HS-5 (cell line): ENCODE data around the gene BMP2.

Experiments used
- DNase-seq: peaks from one replicate; pipeline ENCODE4 v3.0.0-alpha.2; 2012; ENCODE audit warnings: low read depth

BMP2 gene

GRCh38 chr20:6767536-6768227, at the start of gene BMP2:
TSS of gene BMP2 (plus strand) at chr20:6767686. CDS start at chr20:6770127, 2,441 bp downstream.
- no peak for DNase-seq

- no peak for DNase-seq
Observed at GRCh38 chr20:6718662-6719368, 48.7 kb upstream of the BMP2 start.

GRCh38 chr20:6719369-6719721, 48.1 kb upstream of the BMP2 start:
- DNase-seq = no peak

- no peak for DNase-seq
Observed at GRCh38 chr20:6726761-6727160, 40.7 kb upstream of the BMP2 start.

- DNase-seq = no peak
Observed at GRCh38 chr20:6730672-6731328, 36.7 kb upstream of the BMP2 start.

GRCh38 chr20:6732001-6732447, 35.5 kb upstream of the BMP2 start:
- DNase-seq = no peak

GRCh38 chr20:6732851-6733250, 34.6 kb upstream of the BMP2 start:
- no peak for DNase-seq

GRCh38 chr20:6733965-6734364, 33.5 kb upstream of the BMP2 start:
- no peak for DNase-seq

GRCh38 chr20:6735942-6736845, 31.3 kb upstream of the BMP2 start:
- DNase-seq = no peak

- no peak for DNase-seq
Observed at GRCh38 chr20:6739406-6739805, 28.1 kb upstream of the BMP2 start.

- DNase-seq = no peak
Observed at GRCh38 chr20:6740096-6740495, 27.4 kb upstream of the BMP2 start.

- no peak for DNase-seq
Observed at GRCh38 chr20:6744180-6744579, 23.3 kb upstream of the BMP2 start.

- no peak for DNase-seq
Observed at GRCh38 chr20:6744805-6745204, 22.7 kb upstream of the BMP2 start.

- no peak for DNase-seq
Observed at GRCh38 chr20:6746901-6747609, 20.4 kb upstream of the BMP2 start.

- no peak for DNase-seq
Observed at GRCh38 chr20:6750438-6750837, 17.0 kb upstream of the BMP2 start.

- no peak for DNase-seq
Observed at GRCh38 chr20:6756693-6757595, 10.5 kb upstream of the BMP2 start.

GRCh38 chr20:6764619-6765018, 2.9 kb upstream of the BMP2 start:
- DNase-seq = no peak

GRCh38 chr20:6765469-6766058, 1.9 kb upstream of the BMP2 start:
- DNase-seq = peak; percentile 49

GRCh38 chr20:6766433-6766832, 1.1 kb upstream of the BMP2 start:
- no peak for DNase-seq

GRCh38 chr20:6767126-6767535, 355 bp upstream of the BMP2 start:
- no peak for DNase-seq
